IMR-90 (cell line): ENCODE data around the gene GPR183. TPM values are rescaled to one million over a fixed set of nuclear protein-coding genes. Genes with fewer than 3 reads are reported as not detected.

ENCODE experiments used
- ATAC-seq: fragments of 200-7000 bp; cut with Tn5 transposase; 2 replicates; pipeline ENCODE4 v1.9.1; 2020; ENCODE audit warnings: low read depth, mild to moderate bottlenecking, moderate library complexity
- BruUV-seq: library from RNA; stranded (reverse); fragments of 400-500 nt; replicated peaks from 2 replicates; lab custom pipeline; 2021; lab: Mats Ljungman, UMichigan
- CTCF ChIA-PET: fragments of 300-600 bp; formaldehyde crosslinking; extraction: SDS; loops from one replicate; lab custom pipeline; 2021; ENCODE audit warnings: antibody characterized with exemption; lab: Yijun Ruan, JAX
- POLR2A ChIA-PET: fragments of 300-600 bp; sonication (Branson Sonifier 250); formaldehyde crosslinking; loops from one replicate; lab custom pipeline; 2022; ENCODE audit warnings: antibody characterized with exemption; ENCODE audit not compliant: unreplicated experiment; lab: Charles Lee
- DNase-seq: peaks from one replicate; pipeline ENCODE4 v3.0.0; 2013
- H2AFZ ChIP-seq: replicated peaks from 2 replicates; pipeline ENCODE3; 2013; ENCODE audit warnings: low read length, mild to moderate bottlenecking; ENCODE audit not compliant: poor library complexity
- H2AK5ac ChIP-seq: 2 replicates; pipeline ENCODE4 v1.6.1; 2013; ENCODE audit warnings: low read depth, low read length, inconsistent platforms
- H2AK9ac ChIP-seq: replicated peaks from 2 replicates; pipeline ENCODE3; 2013; ENCODE audit warnings: mild to moderate bottlenecking, low read depth, low read length, moderate library complexity; ENCODE audit not compliant: poor library complexity
- H2BK120ac ChIP-seq: 2 replicates; pipeline ENCODE4 v1.6.1; 2013; ENCODE audit warnings: low read depth, low read length, inconsistent platforms
- H2BK15ac ChIP-seq: 3 replicates; pipeline ENCODE4 v1.6.1; 2013; ENCODE audit warnings: low read depth, low read length, inconsistent platforms
- H2BK20ac ChIP-seq: 2 replicates; pipeline ENCODE4 v1.6.1; 2013; ENCODE audit warnings: low read depth, mild to moderate bottlenecking, inconsistent platforms, low read length, moderate library complexity
- H2BK5ac ChIP-seq: 2 replicates; pipeline ENCODE4 v1.6.1; 2013; ENCODE audit warnings: mild to moderate bottlenecking, low read depth, low read length, inconsistent platforms; ENCODE audit not compliant: poor library complexity, severe bottlenecking
- H3K14ac ChIP-seq: replicated peaks from 2 replicates; pipeline ENCODE4 v1.6.1; 2013; ENCODE audit warnings: low read depth, low read length, inconsistent platforms
- H3K18ac ChIP-seq: 2 replicates; pipeline ENCODE4 v1.6.1; 2013; ENCODE audit warnings: low read depth, low read length, control low read depth
- H3K23ac ChIP-seq: 2 replicates; pipeline ENCODE4 v1.6.1; 2013; ENCODE audit warnings: low read depth, low read length, inconsistent platforms
- H3K27ac ChIP-seq: 2 replicates; pipeline ENCODE4 v1.5.1; 2013; ENCODE audit warnings: mild to moderate bottlenecking, control low read depth, low read length; ENCODE audit not compliant: insufficient read depth
- H3K27me3 ChIP-seq: 2 replicates; pipeline ENCODE4 v1.6.1; 2013; ENCODE audit warnings: low read length; ENCODE audit not compliant: control insufficient read depth, insufficient read depth
- H3K36me3 ChIP-seq: 2 replicates; pipeline ENCODE4 v1.6.1; 2013; ENCODE audit warnings: low read length, mixed read lengths; ENCODE audit not compliant: control insufficient read depth, insufficient read depth
- H3K4ac ChIP-seq: 2 replicates; pipeline ENCODE4 v1.6.1; 2013; ENCODE audit warnings: low read depth, low read length, inconsistent platforms
- H3K4me1 ChIP-seq: 2 replicates; pipeline ENCODE4 v1.6.1; 2013; ENCODE audit warnings: low read length, mixed read lengths; ENCODE audit not compliant: control insufficient read depth, insufficient read depth
- H3K4me2 ChIP-seq: 2 replicates; pipeline ENCODE4 v1.6.1; 2013; ENCODE audit warnings: low read depth, mild to moderate bottlenecking, control low read depth, low read length, moderate library complexity
- H3K4me3 ChIP-seq: 2 replicates; pipeline ENCODE4 v1.5.1; 2013; ENCODE audit warnings: low read depth, mild to moderate bottlenecking, control low read depth, low read length, moderate library complexity; ENCODE audit not compliant: insufficient read depth
- H3K56ac ChIP-seq: 2 replicates; pipeline ENCODE4 v1.6.1; 2013; ENCODE audit warnings: low read length, inconsistent platforms; ENCODE audit not compliant: insufficient read depth; ENCODE audit errors: extremely low read depth
- H3K79me1 ChIP-seq, 2 experiments: 2 replicates each; pipeline ENCODE4 v1.6.1; 2013; ENCODE audit warnings: low read length in 2 of 2, inconsistent platforms in 1 of 2, low read depth in 1 of 2
- H3K9ac ChIP-seq: 2 replicates; pipeline ENCODE4 v1.6.1; 2013; ENCODE audit warnings: low read depth, low read length, control low read depth
- H3K9me1 ChIP-seq: 2 replicates; pipeline ENCODE4 v1.6.1; 2013; ENCODE audit warnings: low read length, inconsistent platforms; ENCODE audit not compliant: insufficient read depth
- H3K9me3 ChIP-seq: 2 replicates; pipeline ENCODE4 v1.6.1; 2013; ENCODE audit warnings: low read length; ENCODE audit not compliant: control insufficient read depth, insufficient read depth
- H4K20me1 ChIP-seq: 2 replicates; pipeline ENCODE4 v1.6.1; 2013; ENCODE audit warnings: low read length, inconsistent platforms; ENCODE audit not compliant: insufficient read depth
- H4K5ac ChIP-seq: 2 replicates; pipeline ENCODE4 v1.6.1; 2013; ENCODE audit warnings: mild to moderate bottlenecking, low read depth, low read length, control low read depth
- H4K8ac ChIP-seq, 2 experiments: 2 replicates each; pipeline ENCODE4 v1.6.1; 2013; ENCODE audit warnings: low read depth in 2 of 2, low read length in 2 of 2, control low read depth in 1 of 2, inconsistent platforms in 1 of 2
- H4K91ac ChIP-seq: 2 replicates; pipeline ENCODE4 v1.6.1; 2013; ENCODE audit warnings: low read depth, low read length, inconsistent platforms; ENCODE audit not compliant: insufficient read depth
- CHD1 ChIP-seq: IDR thresholded peaks from 2 replicates; pipeline ENCODE4 v1.6.1; 2012; ENCODE audit warnings: low read depth, low read length, improper control_type of control experiment
- FOS ChIP-seq: fragments of 150-350 bp; IDR thresholded peaks from 2 replicates; pipeline ENCODE4 v1.6.1; 2016; ENCODE audit warnings: low read depth, low read length
- MXI1 ChIP-seq: IDR thresholded peaks from 2 replicates; pipeline ENCODE4 v1.6.1; 2012; ENCODE audit warnings: low read depth, mild to moderate bottlenecking, low read length, moderate library complexity, borderline replicate concordance
- POLR2A ChIP-seq: IDR thresholded peaks from 2 replicates; pipeline ENCODE4 v1.6.1; 2012; ENCODE audit warnings: mild to moderate bottlenecking, low read depth, low read length
- RAD21 ChIP-seq: IDR thresholded peaks from 2 replicates; pipeline ENCODE4 v1.6.1; 2012; ENCODE audit warnings: low read length, improper control_type of control experiment
- RCOR1 ChIP-seq: IDR thresholded peaks from 2 replicates; pipeline ENCODE4 v1.6.1; 2012; ENCODE audit warnings: mild to moderate bottlenecking, low read length, improper control_type of control experiment; ENCODE audit not compliant: insufficient replicate concordance
- RFX5 ChIP-seq: IDR thresholded peaks from 2 replicates; pipeline ENCODE4 v1.8.0; 2012; ENCODE audit warnings: low read depth, mild to moderate bottlenecking, low read length, moderate library complexity
- WGBS, 2 experiments: methylation state at CpG; one replicate each; pipeline versions ENCODE4 v1.1.5 to v1.1.7; 2013; ENCODE audit warnings: missing lambda C conversion rate in 2 of 2; ENCODE audit not compliant: insufficient read length in 1 of 2; ENCODE audit errors: extremely low coverage in 2 of 2; 5-methylcytosine and 5-hydroxymethylcytosine counted together
- dilution Hi-C: fragments of 300-500 bp; cut with HindIII; formaldehyde crosslinking; loops from one replicate; pipeline ENCODE4 v1.14.3; 2018; ENCODE audit warnings: low sequenced_read_pairs; ENCODE audit not compliant: unreplicated experiment
- in situ Hi-C: fragments of 300-500 bp; cut with MboI; formaldehyde crosslinking; loops from 3 replicates; pipeline ENCODE4 v1.14.3; 2019; ENCODE audit warnings: low sequenced_read_pairs, inconsistent platforms, mixed read lengths
- intact Hi-C: fragments of 100-400 bp; cut with micrococcal nuclease; formaldehyde crosslinking; loops from 2 replicates; pipeline ENCODE4 v1.10.0; 2022
- polyA plus RNA-seq, 3 experiments: library from polyadenylated mRNA; depleted of rRNA; stranded (reverse); fragments of >200 nt; gene quantifications; 2 replicates each; pipeline ENCODE4 v1.2.3, GENCODE V29; 2012; ENCODE audit warnings: low replicate concordance in 1 of 3
- total RNA-seq: library from RNA; depleted of rRNA; stranded (reverse); fragments of >200 nt; gene quantifications from 2 replicates; pipeline ENCODE4 v1.2.3, GENCODE V29; 2012
- TF ChIP-seq, protein P1 (sequence below): fragments of 150-350 bp; IDR thresholded peaks from 2 replicates; pipeline ENCODE4 v1.6.1; 2017; ENCODE audit warnings: mild to moderate bottlenecking, antibody characterized with exemption, low read length, low read depth

GPR183 gene
- total and polyA plus RNA-seq, 2 of the 4 experiments (the other 2 are of a cell fraction): 0.18 to 0.31 TPM

DNA sequence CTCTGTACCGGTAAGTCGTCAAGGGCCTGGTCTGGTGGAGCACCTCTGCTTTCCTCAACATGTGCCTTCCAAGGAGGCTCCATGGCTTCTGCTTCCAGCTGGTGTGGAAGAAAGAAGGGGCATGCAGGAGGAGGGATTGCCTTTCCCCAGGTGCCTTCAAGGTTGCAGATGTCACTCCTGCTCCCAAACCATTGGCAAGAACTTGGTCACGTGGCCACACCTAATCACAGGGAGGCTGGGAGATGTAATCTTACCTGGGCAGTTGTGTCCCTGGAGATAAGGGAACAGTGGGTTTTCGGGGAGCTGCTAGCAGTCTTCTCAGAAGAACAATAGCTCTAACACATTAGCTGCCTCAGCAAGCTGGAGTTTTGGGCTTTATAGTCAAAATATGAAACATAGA is 39.3 kb downstream of the GPR183 start:
- Histone ChIP-seq H2AFZ (no peak overlapping the region), H2BK20ac (no peak overlapping the region), H3K56ac (no peak overlapping the region), H3K27me3 (no peaks in the 10 kb centered on the region), H4K91ac (no peak overlapping the region), H3K79me1 (peaks cover 0 to 6% of the 10 kb centered on the region in 2 experiments; a peak in 3 of 4 replicates), H4K5ac (no peak overlapping the region), H3K9me3 (no peaks in the 10 kb centered on the region; the same call in none of the 2 replicates), H3K36me3 (peaks cover 5% of the 10 kb centered on the region), H2AK9ac (no peak overlapping the region), H3K23ac (no peak overlapping the region), H3K14ac (no peak overlapping the region), H2BK15ac (no peak overlapping the region), H3K4ac (no peak overlapping the region), H2AK5ac (no peak overlapping the region), H3K4me2 (no peak overlapping the region), H3K9me1 (no peaks in the 10 kb centered on the region), H2BK120ac (no peak overlapping the region), H3K4me3 (no peak overlapping the region), H3K18ac (no peak overlapping the region), H3K4me1 (no peaks in the 10 kb centered on the region), H2BK5ac (no peak overlapping the region), H4K8ac (no peak overlapping the region), H3K9ac (no peak overlapping the region), H4K20me1 (0 out of 2 replicates have a peak, but pooled peaks cover 5% of the 10 kb centered on the region), H3K27ac (no peak overlapping the region)
- no peak for TF ChIP-seq RFX5
- TF ChIP-seq RAD21: no peak
- TF ChIP-seq, protein P1, sequence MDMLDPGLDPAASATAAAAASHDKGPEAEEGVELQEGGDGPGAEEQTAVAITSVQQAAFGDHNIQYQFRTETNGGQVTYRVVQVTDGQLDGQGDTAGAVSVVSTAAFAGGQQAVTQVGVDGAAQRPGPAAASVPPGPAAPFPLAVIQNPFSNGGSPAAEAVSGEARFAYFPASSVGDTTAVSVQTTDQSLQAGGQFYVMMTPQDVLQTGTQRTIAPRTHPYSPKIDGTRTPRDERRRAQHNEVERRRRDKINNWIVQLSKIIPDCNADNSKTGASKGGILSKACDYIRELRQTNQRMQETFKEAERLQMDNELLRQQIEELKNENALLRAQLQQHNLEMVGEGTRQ: no peak
- no peak for TF ChIP-seq CHD1
- TF ChIP-seq FOS: no peak
- no peak for TF ChIP-seq MXI1
- no peak for TF ChIP-seq POLR2A
- TF ChIP-seq RCOR1: no peak
- intact Hi-C loops (loop anchor here (10.0 kb wide), 2 partner anchors 183 to 423 kb away; no protein-coding TSS in a partner anchor), dilution Hi-C loops (no loop called here), in situ Hi-C loops (no loop called here)
- ChIA-PET CTCF (interaction anchor here (0.8 to 4.5 kb wide), 5 partner anchors 10 to 169 kb away, joined by 3 to 85 read pairs (median 13); no protein-coding TSS in a partner anchor), POLR2A (no interaction called here)
- BruUV-seq: no TSS peak
- DNase-seq: no peak
- no peak for ATAC-seq
- WGBS, 2 experiments: 100% methylated on average over 1 of the region's 4 CpGs; no CpG with 5 or more reads in 1 of the 2 experiments
